22Rv1 (cell line): ENCODE data around the gene TMEM94.

Experiments used
- H3K27ac ChIP-seq: fragments of 450-650 bp; 2 replicates; pipeline ENCODE4 v1.5.1; 2017
- CTCF ChIP-seq: fragments of 450-650 bp; IDR thresholded peaks from 2 replicates; pipeline ENCODE4 v1.5.1; 2017; ENCODE audit warnings: mild to moderate bottlenecking
- ZFX ChIP-seq: fragments of 450-650 bp; IDR thresholded peaks from 2 replicates; pipeline ENCODE4 v1.6.1; 2017; ENCODE audit warnings: antibody characterized with exemption, borderline replicate concordance

TMEM94 gene

GRCh38 chr17:75524970-75525805 is 68.8 kb downstream of the TMEM94 start, which contains the start of gene LLGL2:
Gene LLGL2 (plus strand): TSS chr17:75525697. CDS start chr17:75543427, 17,730 bp downstream.
- peak within 1 kb of the TSS; percentile 97 for H3K27ac ChIP-seq
- peak; percentile 76 for TF ChIP-seq CTCF
- TF ChIP-seq ZFX = no peak

DNA sequence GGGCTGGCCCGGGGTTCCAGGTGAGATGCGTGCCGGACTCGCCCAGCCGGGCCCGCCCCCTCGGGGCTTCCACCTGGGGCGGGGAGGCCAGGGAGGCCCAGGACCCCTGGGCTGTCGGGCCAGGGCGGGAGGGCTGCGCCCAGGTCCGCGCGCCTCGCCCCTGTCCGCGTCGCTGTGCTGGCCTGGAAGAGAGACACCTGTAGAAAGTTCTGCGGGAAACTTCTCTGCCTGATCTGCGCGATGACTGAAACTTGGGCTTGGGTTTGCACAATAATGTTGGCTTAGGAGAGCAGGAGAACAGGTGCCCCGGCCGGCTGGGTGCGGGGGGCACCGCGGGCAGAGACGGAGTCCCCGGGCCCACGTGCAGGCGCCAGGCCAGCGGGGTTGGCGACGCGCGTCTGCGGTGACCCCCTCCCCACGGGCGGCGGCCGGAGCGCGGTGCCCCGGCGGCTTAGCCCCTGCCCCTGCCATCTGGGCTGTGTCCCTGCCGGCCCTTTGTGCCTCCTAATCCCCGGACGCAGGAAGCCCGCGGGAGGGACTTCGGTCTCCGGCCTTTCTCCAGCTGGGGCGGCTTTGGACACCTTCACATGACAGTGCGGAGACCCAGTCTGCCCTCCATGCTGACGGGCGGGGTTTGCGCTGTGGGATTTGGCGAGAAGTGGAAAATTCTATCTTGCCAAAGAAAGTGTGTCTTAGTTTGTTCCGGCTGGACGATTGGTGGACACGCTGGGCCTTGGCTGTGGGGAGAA is 69.5 kb downstream of the TMEM94 start:
- H3K27ac ChIP-seq = peak overlapping the region; percentile 97
- TF ChIP-seq CTCF (no peak), ZFX (no peak)

DNA sequence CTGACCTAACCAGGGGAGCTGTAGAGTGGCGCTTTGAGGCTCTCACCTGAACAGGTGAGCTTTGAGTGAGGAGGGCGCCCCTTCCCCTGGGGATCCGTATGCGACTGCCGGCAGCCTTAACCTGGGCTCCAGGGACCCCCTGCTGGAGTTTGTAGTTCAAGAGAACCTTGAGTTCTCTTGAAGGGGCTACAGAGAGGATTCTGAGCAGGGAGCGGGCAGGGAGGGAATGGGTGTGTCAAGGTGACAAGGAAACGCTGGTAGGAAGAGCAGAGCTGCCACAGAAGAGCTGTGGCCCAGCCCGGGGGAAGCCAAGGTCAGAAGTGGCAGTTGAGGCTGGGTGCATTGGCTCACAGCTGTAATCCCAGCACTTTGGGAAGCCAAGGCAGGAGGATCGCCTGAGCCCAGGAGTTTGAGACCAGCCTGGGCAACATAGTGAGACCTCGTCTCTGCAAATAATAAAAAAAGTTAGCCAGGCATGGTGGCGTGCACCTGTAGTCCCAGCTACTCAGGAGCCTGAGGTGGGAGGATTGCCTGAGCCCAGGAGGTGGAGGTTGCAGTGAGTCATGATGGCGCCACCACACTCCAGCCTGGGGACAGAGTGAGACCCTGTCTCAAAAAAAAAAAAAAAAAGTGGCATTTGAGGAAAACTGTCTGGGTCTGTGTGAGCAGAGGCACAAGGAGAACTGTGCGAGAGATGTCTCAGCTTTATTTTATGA is 70.3 kb downstream of the TMEM94 start:
- H3K27ac ChIP-seq = peak overlapping the region; percentile 97
- no peak for TF ChIP-seq ZFX
- no peak for TF ChIP-seq CTCF

DNA sequence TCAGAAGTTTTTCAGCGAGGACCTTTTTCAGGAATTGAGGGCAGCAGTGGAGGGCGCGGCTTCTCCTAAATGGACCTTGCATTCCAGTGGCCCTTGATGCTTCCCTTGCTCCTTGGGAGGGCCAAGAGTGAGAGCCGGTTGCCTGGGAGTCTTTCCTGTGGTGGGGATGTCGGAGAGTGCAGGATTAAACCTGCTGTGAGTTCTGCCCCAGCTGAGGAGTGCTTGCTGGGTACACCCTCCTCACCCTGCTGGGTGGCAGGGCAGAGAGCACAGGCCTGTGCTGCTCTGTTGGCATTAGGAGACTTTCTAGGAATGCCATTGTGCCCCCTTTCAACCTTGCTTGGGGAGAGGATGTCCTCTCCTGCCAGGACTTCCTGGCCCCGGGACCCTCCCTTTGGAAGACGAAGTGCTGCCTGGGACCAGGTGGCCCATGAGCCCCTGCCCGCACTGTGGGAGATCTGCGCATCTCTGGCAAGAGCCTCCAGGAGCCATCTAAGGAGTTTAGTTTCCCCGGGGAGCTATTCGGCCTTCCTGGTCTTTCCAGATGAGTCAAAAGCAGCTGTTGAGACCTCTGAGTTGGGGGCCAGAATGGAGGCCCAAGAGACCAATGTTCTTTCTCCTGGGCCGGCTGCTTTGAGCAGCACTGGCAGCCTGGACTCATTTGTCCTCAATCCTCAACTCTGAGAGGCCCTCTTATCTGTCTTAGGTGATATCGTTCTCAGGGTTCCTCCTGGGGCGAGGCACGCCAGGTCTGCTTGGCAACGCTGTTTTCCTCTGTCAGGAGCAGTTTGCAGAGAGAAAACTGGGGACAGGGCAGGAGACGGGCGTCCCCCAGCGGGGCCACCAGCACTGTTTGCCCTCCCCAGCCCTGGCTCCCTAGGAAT is 74.6 kb downstream of the TMEM94 start:
- no peak for TF ChIP-seq ZFX
- TF ChIP-seq CTCF = no peak
- no peak overlapping the region for H3K27ac ChIP-seq

- no peak for TF ChIP-seq CTCF
- TF ChIP-seq ZFX = no peak
- H3K27ac ChIP-seq = no peak overlapping the region
These were observed 75.3 kb downstream of the TMEM94 start for GRCh38 chr17:75531721-75532072.

DNA sequence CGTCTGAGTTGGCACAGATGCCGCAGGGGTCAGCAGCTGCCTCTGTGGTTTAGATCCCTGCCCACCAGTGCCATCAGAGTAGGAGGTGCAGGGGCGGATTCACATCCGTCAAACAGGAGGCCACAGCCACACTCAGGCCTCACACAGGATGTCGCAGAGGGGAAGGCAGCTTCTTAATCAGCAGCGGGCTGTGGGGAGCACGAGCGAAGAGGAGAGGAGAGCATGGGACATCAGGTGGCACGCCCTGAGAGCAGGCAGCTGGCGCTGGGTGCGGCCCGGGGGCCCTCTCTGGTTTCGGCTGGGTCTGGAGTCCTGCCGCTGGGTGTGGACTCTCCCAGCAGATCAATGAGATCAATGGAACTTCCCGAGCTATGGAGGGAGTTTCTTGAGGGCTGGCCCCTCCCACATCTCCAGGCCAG is 78.7 kb downstream of the TMEM94 start:
- TF ChIP-seq ZFX (no peak), CTCF (no peak)
- H3K27ac ChIP-seq = no peak overlapping the region
